GM23338 (cell line): ENCODE measurements around the gene SLC17A1. TPM values are rescaled to one million over a fixed set of nuclear protein-coding genes. Genes with fewer than 3 reads are reported as not detected.

Experiments
- ATAC-seq: fragments of 200-7000 bp; cut with Tn5 transposase; 3 replicates; pipeline ENCODE4 v1.9.1; 2020
- DNase-seq: peaks from one replicate; pipeline ENCODE4 v3.0.0-alpha.2; 2015; ENCODE audit warnings: low spot score
- H2AFZ ChIP-seq: fragments of 200-600 bp; sonication (generic); 2 replicates; pipeline ENCODE4 v1.8.0; 2016; ENCODE audit warnings: antibody characterized with exemption, mild to moderate bottlenecking, moderate library complexity
- H3F3A ChIP-seq: fragments of 200-600 bp; sonication (generic); replicated peaks from 2 replicates; pipeline ENCODE4 v1.8.0; 2017; ENCODE audit warnings: antibody characterized with exemption, mixed run types, low read depth
- H3K27ac ChIP-seq: fragments of 200-600 bp; sonication (generic); 2 replicates; pipeline ENCODE4 v1.6.1; 2016; ENCODE audit warnings: low read depth
- H3K27me3 ChIP-seq: fragments of 200-600 bp; sonication (generic); 2 replicates; pipeline ENCODE4 v1.8.0; 2016; ENCODE audit warnings: mild to moderate bottlenecking, mixed run types, moderate library complexity; ENCODE audit not compliant: insufficient read depth
- H3K36me3 ChIP-seq: fragments of 200-600 bp; sonication (generic); 2 replicates; pipeline ENCODE4 v1.8.0; 2016; ENCODE audit warnings: mild to moderate bottlenecking; ENCODE audit not compliant: insufficient read depth
- H3K4me1 ChIP-seq: fragments of 200-600 bp; sonication (generic); 2 replicates; pipeline ENCODE4 v1.8.0; 2016; ENCODE audit warnings: mild to moderate bottlenecking, moderate library complexity; ENCODE audit not compliant: insufficient read depth
- H3K4me2 ChIP-seq: fragments of 200-600 bp; sonication (generic); 2 replicates; pipeline ENCODE4 v1.7.1; 2017; ENCODE audit warnings: mixed run types
- H3K4me3 ChIP-seq: fragments of 200-600 bp; sonication (generic); 2 replicates; pipeline ENCODE4 v1.6.1; 2016; ENCODE audit warnings: mixed run types
- H3K79me2 ChIP-seq: fragments of 200-600 bp; sonication (generic); replicated peaks from 2 replicates; pipeline ENCODE4 v1.8.0; 2017; ENCODE audit warnings: mild to moderate bottlenecking; ENCODE audit not compliant: insufficient read depth
- H3K9me2 ChIP-seq: fragments of 200-600 bp; sonication (generic); 2 replicates; pipeline ENCODE4 v1.8.0; 2017; ENCODE audit not compliant: insufficient read depth
- H4K20me1 ChIP-seq: fragments of 200-600 bp; sonication (generic); replicated peaks from 2 replicates; pipeline ENCODE4 v1.8.0; 2017; ENCODE audit warnings: mild to moderate bottlenecking; ENCODE audit not compliant: insufficient read depth
- H3K27ac Mint-ChIP-seq: 2 replicates; pipeline ENCODE4 v1.8.0; 2020; ENCODE audit warnings: inconsistent platforms, mild to moderate bottlenecking, moderate library complexity, mixed read lengths
- H3K27me3 Mint-ChIP-seq: 3 replicates; pipeline ENCODE4 v1.8.0; 2022; ENCODE audit warnings: low read depth, mild to moderate bottlenecking, moderate library complexity, mixed read lengths, inconsistent platforms; ENCODE audit not compliant: insufficient read depth, poor library complexity
- H3K36me3 Mint-ChIP-seq: 3 replicates; pipeline ENCODE4 v1.8.0; 2021; ENCODE audit warnings: low read depth, mild to moderate bottlenecking, inconsistent platforms, moderate library complexity, mixed read lengths
- H3K4me1 Mint-ChIP-seq: 3 replicates; pipeline ENCODE4 v1.8.0; 2020; ENCODE audit warnings: mild to moderate bottlenecking, inconsistent platforms, mixed read lengths
- H3K4me3 Mint-ChIP-seq: 3 replicates; pipeline ENCODE4 v1.8.0; 2021; ENCODE audit warnings: moderate library complexity, mild to moderate bottlenecking, inconsistent platforms, mixed read lengths
- H3K9me3 Mint-ChIP-seq: 3 replicates; pipeline ENCODE4 v1.8.0; 2020; ENCODE audit warnings: moderate library complexity, mild to moderate bottlenecking, inconsistent platforms, mixed read lengths
- CREB1 ChIP-seq: fragments of 250-450 bp; sonication (Bioruptor Pico); IDR thresholded peaks from 2 replicates; pipeline ENCODE4 v1.5.0; 2020; ENCODE audit warnings: low read depth, mild to moderate bottlenecking, moderate library complexity
- CTCF ChIP-seq, 2 experiments: fragments of 200-600 bp in 1 of 2; sonication (generic) in 1 of 2; conservative IDR thresholded peaks; 2 replicates each; pipeline versions ENCODE4 v1.5.1 to v1.6.1; 2016 to 2017; ENCODE audit warnings: antibody characterized with exemption in 2 of 2, low read depth in 2 of 2, mild to moderate bottlenecking in 2 of 2, moderate library complexity in 1 of 2
- EZH2phosphoT487 ChIP-seq: fragments of 200-600 bp; sonication (generic); IDR thresholded peaks from one replicate; pipeline ENCODE4 v1.8.1; 2018; ENCODE audit warnings: antibody characterized with exemption; ENCODE audit not compliant: unreplicated experiment
- NANOG ChIP-seq: IDR thresholded peaks from 2 replicates; pipeline ENCODE4 v1.6.1; 2016; ENCODE audit warnings: antibody characterized with exemption, borderline replicate concordance
- POLR2AphosphoS5 ChIP-seq: IDR thresholded peaks from 2 replicates; pipeline ENCODE4 v1.6.1; 2016; ENCODE audit warnings: antibody characterized with exemption, low read depth
- ZNF114 ChIP-seq: fragments of 250-450 bp; sonication (Bioruptor Pico); IDR thresholded peaks from 2 replicates; pipeline ENCODE4 v1.5.0; 2020; ENCODE audit warnings: mild to moderate bottlenecking, moderate library complexity
- ZNF331 ChIP-seq: fragments of 250-450 bp; sonication (Bioruptor Pico); IDR thresholded peaks from 2 replicates; pipeline ENCODE4 v1.5.0; 2020; ENCODE audit warnings: low read depth, mild to moderate bottlenecking, moderate library complexity
- polyA plus RNA-seq: library from polyadenylated mRNA; unstranded; fragments of >200 nt; fragmentation: Nextera tagmentation; extraction: Ambion mirVana; gene quantifications from 2 replicates; pipeline ENCODE4 v1.2.1, GENCODE V29; 2016
- total RNA-seq: library from RNA; depleted of rRNA; stranded (reverse); fragments of >200 nt; shearing (Covaris generic); gene quantifications from 2 replicates; pipeline ENCODE4 v1.2.3, GENCODE V29; 2014
- TF ChIP-seq, protein P1 (sequence below): fragments of 250-450 bp; sonication (Bioruptor Pico); IDR thresholded peaks from 2 replicates; pipeline ENCODE4 v1.5.0; 2020; ENCODE audit warnings: mild to moderate bottlenecking, moderate library complexity
- TF ChIP-seq, protein P2 (sequence below): IDR thresholded peaks from 2 replicates; pipeline ENCODE4 v1.6.1; 2016; ENCODE audit warnings: antibody characterized with exemption

The SLC17A1 gene
- total and polyA plus RNA-seq, 2 experiments from 2014 or later: not detected

- TF ChIP-seq, protein P1, sequence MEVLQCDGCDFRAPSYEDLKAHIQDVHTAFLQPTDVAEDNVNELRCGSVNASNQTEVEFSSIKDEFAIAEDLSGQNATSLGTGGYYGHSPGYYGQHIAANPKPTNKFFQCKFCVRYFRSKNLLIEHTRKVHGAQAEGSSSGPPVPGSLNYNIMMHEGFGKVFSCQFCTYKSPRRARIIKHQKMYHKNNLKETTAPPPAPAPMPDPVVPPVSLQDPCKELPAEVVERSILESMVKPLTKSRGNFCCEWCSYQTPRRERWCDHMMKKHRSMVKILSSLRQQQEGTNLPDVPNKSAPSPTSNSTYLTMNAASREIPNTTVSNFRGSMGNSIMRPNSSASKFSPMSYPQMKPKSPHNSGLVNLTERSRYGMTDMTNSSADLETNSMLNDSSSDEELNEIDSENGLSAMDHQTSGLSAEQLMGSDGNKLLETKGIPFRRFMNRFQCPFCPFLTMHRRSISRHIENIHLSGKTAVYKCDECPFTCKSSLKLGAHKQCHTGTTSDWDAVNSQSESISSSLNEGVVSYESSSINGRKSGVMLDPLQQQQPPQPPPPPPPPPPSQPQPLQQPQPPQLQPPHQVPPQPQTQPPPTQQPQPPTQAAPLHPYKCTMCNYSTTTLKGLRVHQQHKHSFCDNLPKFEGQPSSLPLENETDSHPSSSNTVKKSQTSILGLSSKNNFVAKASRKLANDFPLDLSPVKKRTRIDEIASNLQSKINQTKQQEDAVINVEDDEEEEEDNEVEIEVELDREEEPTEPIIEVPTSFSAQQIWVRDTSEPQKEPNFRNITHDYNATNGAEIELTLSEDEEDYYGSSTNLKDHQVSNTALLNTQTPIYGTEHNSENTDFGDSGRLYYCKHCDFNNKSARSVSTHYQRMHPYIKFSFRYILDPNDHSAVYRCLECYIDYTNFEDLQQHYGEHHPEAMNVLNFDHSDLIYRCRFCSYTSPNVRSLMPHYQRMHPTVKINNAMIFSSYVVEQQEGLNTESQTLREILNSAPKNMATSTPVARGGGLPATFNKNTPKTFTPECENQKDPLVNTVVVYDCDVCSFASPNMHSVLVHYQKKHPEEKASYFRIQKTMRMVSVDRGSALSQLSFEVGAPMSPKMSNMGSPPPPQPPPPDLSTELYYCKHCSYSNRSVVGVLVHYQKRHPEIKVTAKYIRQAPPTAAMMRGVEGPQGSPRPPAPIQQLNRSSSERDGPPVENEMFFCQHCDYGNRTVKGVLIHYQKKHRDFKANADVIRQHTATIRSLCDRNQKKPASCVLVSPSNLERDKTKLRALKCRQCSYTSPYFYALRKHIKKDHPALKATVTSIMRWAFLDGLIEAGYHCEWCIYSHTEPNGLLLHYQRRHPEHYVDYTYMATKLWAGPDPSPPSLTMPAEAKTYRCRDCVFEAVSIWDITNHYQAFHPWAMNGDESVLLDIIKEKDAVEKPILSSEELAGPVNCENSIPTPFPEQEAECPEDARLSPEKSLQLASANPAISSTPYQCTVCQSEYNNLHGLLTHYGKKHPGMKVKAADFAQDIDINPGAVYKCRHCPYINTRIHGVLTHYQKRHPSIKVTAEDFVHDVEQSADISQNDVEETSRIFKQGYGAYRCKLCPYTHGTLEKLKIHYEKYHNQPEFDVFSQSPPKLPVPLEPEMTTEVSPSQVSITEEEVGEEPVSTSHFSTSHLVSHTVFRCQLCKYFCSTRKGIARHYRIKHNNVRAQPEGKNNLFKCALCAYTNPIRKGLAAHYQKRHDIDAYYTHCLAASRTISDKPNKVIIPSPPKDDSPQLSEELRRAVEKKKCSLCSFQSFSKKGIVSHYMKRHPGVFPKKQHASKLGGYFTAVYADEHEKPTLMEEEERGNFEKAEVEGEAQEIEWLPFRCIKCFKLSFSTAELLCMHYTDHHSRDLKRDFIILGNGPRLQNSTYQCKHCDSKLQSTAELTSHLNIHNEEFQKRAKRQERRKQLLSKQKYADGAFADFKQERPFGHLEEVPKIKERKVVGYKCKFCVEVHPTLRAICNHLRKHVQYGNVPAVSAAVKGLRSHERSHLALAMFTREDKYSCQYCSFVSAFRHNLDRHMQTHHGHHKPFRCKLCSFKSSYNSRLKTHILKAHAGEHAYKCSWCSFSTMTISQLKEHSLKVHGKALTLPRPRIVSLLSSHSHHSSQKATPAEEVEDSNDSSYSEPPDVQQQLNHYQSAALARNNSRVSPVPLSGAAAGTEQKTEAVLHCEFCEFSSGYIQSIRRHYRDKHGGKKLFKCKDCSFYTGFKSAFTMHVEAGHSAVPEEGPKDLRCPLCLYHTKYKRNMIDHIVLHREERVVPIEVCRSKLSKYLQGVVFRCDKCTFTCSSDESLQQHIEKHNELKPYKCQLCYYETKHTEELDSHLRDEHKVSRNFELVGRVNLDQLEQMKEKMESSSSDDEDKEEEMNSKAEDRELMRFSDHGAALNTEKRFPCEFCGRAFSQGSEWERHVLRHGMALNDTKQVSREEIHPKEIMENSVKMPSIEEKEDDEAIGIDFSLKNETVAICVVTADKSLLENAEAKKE (CRISPR knock-in tag): no peak
Observed at GRCh38 chr6:25768566-25768965, 63.3 kb downstream of the SLC17A1 start (continued).

DNA sequence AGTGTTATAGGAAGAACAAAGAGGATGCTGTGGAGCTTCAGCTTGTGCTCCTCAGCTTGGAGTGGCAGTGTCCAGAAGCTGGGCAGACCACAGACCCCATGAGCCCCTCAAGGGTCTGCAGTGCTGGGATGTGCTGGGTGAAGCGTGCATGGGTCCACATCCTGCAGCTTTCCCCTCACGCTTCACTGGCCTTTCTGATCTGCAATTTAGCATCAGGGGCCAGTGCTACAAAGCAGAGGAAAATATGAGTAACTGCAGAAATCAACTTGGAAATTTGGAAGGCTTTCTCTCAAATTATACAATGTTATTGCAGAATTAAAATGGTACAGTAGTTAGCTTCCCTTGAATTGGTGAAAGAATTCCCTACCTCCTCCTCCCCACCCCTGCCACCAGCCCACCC, 67.2 kb downstream of the SLC17A1 start:
- no peak for ATAC-seq
- Histone ChIP-seq H3K9me2 (0 out of 2 replicates have a peak, but pooled peaks cover 6% of the 10 kb centered on the region), H2AFZ (no peak overlapping the region)
- no peak for TF ChIP-seq CTCF (conservative IDR thresholded peaks at IDR 0.05; ENCODE audit: low read depth in 2 of 2)
- no peak for TF ChIP-seq EZH2phosphoT487
- TF ChIP-seq, protein P2, sequence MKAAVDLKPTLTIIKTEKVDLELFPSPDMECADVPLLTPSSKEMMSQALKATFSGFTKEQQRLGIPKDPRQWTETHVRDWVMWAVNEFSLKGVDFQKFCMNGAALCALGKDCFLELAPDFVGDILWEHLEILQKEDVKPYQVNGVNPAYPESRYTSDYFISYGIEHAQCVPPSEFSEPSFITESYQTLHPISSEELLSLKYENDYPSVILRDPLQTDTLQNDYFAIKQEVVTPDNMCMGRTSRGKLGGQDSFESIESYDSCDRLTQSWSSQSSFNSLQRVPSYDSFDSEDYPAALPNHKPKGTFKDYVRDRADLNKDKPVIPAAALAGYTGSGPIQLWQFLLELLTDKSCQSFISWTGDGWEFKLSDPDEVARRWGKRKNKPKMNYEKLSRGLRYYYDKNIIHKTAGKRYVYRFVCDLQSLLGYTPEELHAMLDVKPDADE: no peak
- no peak for TF ChIP-seq ZNF331 (CRISPR knock-in tag)
- no peak for TF ChIP-seq ZNF114 (CRISPR knock-in tag)
- no peak for TF ChIP-seq NANOG
- no peak for TF ChIP-seq POLR2AphosphoS5
- TF ChIP-seq CREB1 (CRISPR knock-in tag): no peak

More for the DNA sequence above, 67.2 kb downstream of the SLC17A1 start:
- Histone ChIP-seq H4K20me1 (no peaks in the 10 kb centered on the region), H3K4me2 (no peak overlapping the region), H3K4me3 (no peak overlapping the region), H3K36me3 (no peaks in the 10 kb centered on the region), H3K79me2 (no peaks in the 10 kb centered on the region), H3K27me3 (no peaks in the 10 kb centered on the region), H3K27ac (no peak overlapping the region), H3F3A (no peaks in the 10 kb centered on the region), H3K4me1 (no peaks in the 10 kb centered on the region)
- Mint-ChIP-seq H3K27ac (no peak overlapping the region), H3K9me3 (no peaks in the 10 kb centered on the region), H3K27me3 (peaks cover 2% of the 10 kb centered on the region), H3K36me3 (no peaks in the 10 kb centered on the region), H3K4me1 (no peaks in the 10 kb centered on the region), H3K4me3 (no peak overlapping the region)
- no peak for DNase-seq
